NCI-H2171 (cell line): ENCODE data around the gene VPS54.
A peak's percentile ranks its signal among the peaks of the same experiment; 100 is the strongest.

ENCODE experiments used
- DNase-seq: peaks from one replicate; lab custom pipeline; 2025; lab: John Stamatoyannopoulos, UW

Gene VPS54

GRCh38 chr2:63842149-63843061 is 176.8 kb downstream of the VPS54 start:
- DNase-seq: peak; percentile 11
